Measurements from ENCODE around the gene DGKH.
"Not testable (repeated sequence)": the region's sequence is repeated elsewhere in the genome, so short reads cannot be mapped to it uniquely, and the experiment has no call there.

The DGKH gene

GRCh38 chr13:42041684-42042035, 6.8 kb upstream of the DGKH start:
- DNase-seq (ENCODE audit: low spot score), result peak; percentile 28

- DNase-seq (ENCODE audit: low spot score), result no peak
These were observed 4.8 kb upstream of the DGKH start for GRCh38 chr13:42043676-42044075.

- DNase-seq (ENCODE audit: low spot score), result no peak
These were observed 2.0 kb upstream of the DGKH start for GRCh38 chr13:42046448-42046847.

GRCh38 chr13:42047561-42048341, 697 bp upstream of the DGKH start:
- DNase-seq (ENCODE audit: low spot score), result no peak

- DNase-seq (ENCODE audit: low spot score), result peak; percentile 64
These were observed 421 bp downstream of the DGKH start for GRCh38 chr13:42048684-42049453.

- no peak for DNase-seq (ENCODE audit: low spot score)
These were observed 986 bp downstream of the DGKH start for GRCh38 chr13:42049454-42049813.

GRCh38 chr13:42054798-42055499, 6.5 kb downstream of the DGKH start:
- DNase-seq (ENCODE audit: low spot score), result no peak

- no peak for DNase-seq (ENCODE audit: low spot score)
These were observed 7.1 kb downstream of the DGKH start for GRCh38 chr13:42055500-42056085.

- no peak for DNase-seq (ENCODE audit: low spot score)
These were observed 7.7 kb downstream of the DGKH start for GRCh38 chr13:42056146-42056545.

GRCh38 chr13:42056583-42056982, 8.1 kb downstream of the DGKH start:
- DNase-seq (ENCODE audit: low spot score), result no peak

- DNase-seq (ENCODE audit: low spot score), result no peak
These were observed 9.6 kb downstream of the DGKH start for GRCh38 chr13:42057918-42058530.

- DNase-seq (ENCODE audit: low spot score), result no peak
These were observed 13.5 kb downstream of the DGKH start for GRCh38 chr13:42061943-42062342.

- DNase-seq (ENCODE audit: low spot score), result no peak
These were observed 14.7 kb downstream of the DGKH start for GRCh38 chr13:42063105-42063504.

- no peak for DNase-seq (ENCODE audit: low spot score)
These were observed 15.8 kb downstream of the DGKH start for GRCh38 chr13:42064259-42064658.

GRCh38 chr13:42064966-42065365, 16.5 kb downstream of the DGKH start:
- DNase-seq (ENCODE audit: low spot score), result no peak

GRCh38 chr13:42065414-42065813, 17.0 kb downstream of the DGKH start:
- no peak for DNase-seq (ENCODE audit: low spot score)

- no peak for DNase-seq (ENCODE audit: low spot score)
These were observed 18.1 kb downstream of the DGKH start for GRCh38 chr13:42066542-42066941.

- DNase-seq (ENCODE audit: low spot score), result no peak
These were observed 20.4 kb downstream of the DGKH start for GRCh38 chr13:42068886-42069285.

GRCh38 chr13:42070599-42070998, 22.2 kb downstream of the DGKH start:
- DNase-seq (ENCODE audit: low spot score), result not testable (repeated sequence)

GRCh38 chr13:42071179-42071578, 22.7 kb downstream of the DGKH start:
- DNase-seq (ENCODE audit: low spot score), result not testable (repeated sequence)

- no peak for DNase-seq (ENCODE audit: low spot score)
These were observed 23.4 kb downstream of the DGKH start for GRCh38 chr13:42071672-42072419.
